GM23338 (cell line): Measurements from ENCODE around the gene NTRK3. TPM values are rescaled to one million over a fixed set of nuclear protein-coding genes. Genes with fewer than 3 reads are reported as not detected.

Experiments used
- ATAC-seq: fragments of 200-7000 bp; cut with Tn5 transposase; 3 replicates; pipeline ENCODE4 v1.9.1; 2020
- DNase-seq: peaks from one replicate; pipeline ENCODE4 v3.0.0-alpha.2; 2015; ENCODE audit warnings: low spot score
- H2AFZ ChIP-seq: fragments of 200-600 bp; sonication (generic); 2 replicates; pipeline ENCODE4 v1.8.0; 2016; ENCODE audit warnings: antibody characterized with exemption, mild to moderate bottlenecking, moderate library complexity
- H3F3A ChIP-seq: fragments of 200-600 bp; sonication (generic); replicated peaks from 2 replicates; pipeline ENCODE4 v1.8.0; 2017; ENCODE audit warnings: antibody characterized with exemption, mixed run types, low read depth
- H3K27ac ChIP-seq: fragments of 200-600 bp; sonication (generic); 2 replicates; pipeline ENCODE4 v1.6.1; 2016; ENCODE audit warnings: low read depth
- H3K27me3 ChIP-seq: fragments of 200-600 bp; sonication (generic); 2 replicates; pipeline ENCODE4 v1.8.0; 2016; ENCODE audit warnings: mild to moderate bottlenecking, mixed run types, moderate library complexity; ENCODE audit not compliant: insufficient read depth
- H3K36me3 ChIP-seq: fragments of 200-600 bp; sonication (generic); 2 replicates; pipeline ENCODE4 v1.8.0; 2016; ENCODE audit warnings: mild to moderate bottlenecking; ENCODE audit not compliant: insufficient read depth
- H3K4me1 ChIP-seq: fragments of 200-600 bp; sonication (generic); 2 replicates; pipeline ENCODE4 v1.8.0; 2016; ENCODE audit warnings: mild to moderate bottlenecking, moderate library complexity; ENCODE audit not compliant: insufficient read depth
- H3K4me2 ChIP-seq: fragments of 200-600 bp; sonication (generic); 2 replicates; pipeline ENCODE4 v1.7.1; 2017; ENCODE audit warnings: mixed run types
- H3K4me3 ChIP-seq: fragments of 200-600 bp; sonication (generic); 2 replicates; pipeline ENCODE4 v1.6.1; 2016; ENCODE audit warnings: mixed run types
- H3K79me2 ChIP-seq: fragments of 200-600 bp; sonication (generic); replicated peaks from 2 replicates; pipeline ENCODE4 v1.8.0; 2017; ENCODE audit warnings: mild to moderate bottlenecking; ENCODE audit not compliant: insufficient read depth
- H3K9me2 ChIP-seq: fragments of 200-600 bp; sonication (generic); 2 replicates; pipeline ENCODE4 v1.8.0; 2017; ENCODE audit not compliant: insufficient read depth
- H4K20me1 ChIP-seq: fragments of 200-600 bp; sonication (generic); replicated peaks from 2 replicates; pipeline ENCODE4 v1.8.0; 2017; ENCODE audit warnings: mild to moderate bottlenecking; ENCODE audit not compliant: insufficient read depth
- H3K27ac Mint-ChIP-seq: 2 replicates; pipeline ENCODE4 v1.8.0; 2020; ENCODE audit warnings: inconsistent platforms, mild to moderate bottlenecking, moderate library complexity, mixed read lengths
- H3K27me3 Mint-ChIP-seq: 3 replicates; pipeline ENCODE4 v1.8.0; 2022; ENCODE audit warnings: low read depth, mild to moderate bottlenecking, moderate library complexity, mixed read lengths, inconsistent platforms; ENCODE audit not compliant: insufficient read depth, poor library complexity
- H3K36me3 Mint-ChIP-seq: 3 replicates; pipeline ENCODE4 v1.8.0; 2021; ENCODE audit warnings: low read depth, mild to moderate bottlenecking, inconsistent platforms, moderate library complexity, mixed read lengths
- H3K4me1 Mint-ChIP-seq: 3 replicates; pipeline ENCODE4 v1.8.0; 2020; ENCODE audit warnings: mild to moderate bottlenecking, inconsistent platforms, mixed read lengths
- H3K4me3 Mint-ChIP-seq: 3 replicates; pipeline ENCODE4 v1.8.0; 2021; ENCODE audit warnings: moderate library complexity, mild to moderate bottlenecking, inconsistent platforms, mixed read lengths
- H3K9me3 Mint-ChIP-seq: 3 replicates; pipeline ENCODE4 v1.8.0; 2020; ENCODE audit warnings: moderate library complexity, mild to moderate bottlenecking, inconsistent platforms, mixed read lengths
- CREB1 ChIP-seq: fragments of 250-450 bp; sonication (Bioruptor Pico); IDR thresholded peaks from 2 replicates; pipeline ENCODE4 v1.5.0; 2020; ENCODE audit warnings: low read depth, mild to moderate bottlenecking, moderate library complexity
- CTCF ChIP-seq, 2 experiments: fragments of 200-600 bp in 1 of 2; sonication (generic) in 1 of 2; conservative IDR thresholded peaks; 2 replicates each; pipeline versions ENCODE4 v1.5.1 to v1.6.1; 2016 to 2017; ENCODE audit warnings: antibody characterized with exemption in 2 of 2, low read depth in 2 of 2, mild to moderate bottlenecking in 2 of 2, moderate library complexity in 1 of 2
- ETS1 ChIP-seq: IDR thresholded peaks from 2 replicates; pipeline ENCODE4 v1.6.1; 2016; ENCODE audit warnings: antibody characterized with exemption
- EZH2 ChIP-seq: fragments of 200-600 bp; sonication (generic); IDR thresholded peaks from one replicate; pipeline ENCODE4 v1.8.0; 2017; ENCODE audit warnings: antibody characterized with exemption, mild to moderate bottlenecking, low read depth; ENCODE audit not compliant: unreplicated experiment
- EZH2phosphoT487 ChIP-seq: fragments of 200-600 bp; sonication (generic); IDR thresholded peaks from one replicate; pipeline ENCODE4 v1.8.1; 2018; ENCODE audit warnings: antibody characterized with exemption; ENCODE audit not compliant: unreplicated experiment
- JUNB ChIP-seq: IDR thresholded peaks from one replicate; pipeline ENCODE4 v1.6.1; 2016; ENCODE audit warnings: antibody characterized with exemption; ENCODE audit not compliant: unreplicated experiment
- NANOG ChIP-seq: IDR thresholded peaks from 2 replicates; pipeline ENCODE4 v1.6.1; 2016; ENCODE audit warnings: antibody characterized with exemption, borderline replicate concordance
- POLR2AphosphoS5 ChIP-seq: IDR thresholded peaks from 2 replicates; pipeline ENCODE4 v1.6.1; 2016; ENCODE audit warnings: antibody characterized with exemption, low read depth
- REST ChIP-seq: IDR thresholded peaks from one replicate; pipeline ENCODE4 v1.6.1; 2018; ENCODE audit warnings: antibody characterized with exemption; ENCODE audit not compliant: unreplicated experiment
- STAT1 ChIP-seq: IDR thresholded peaks from one replicate; pipeline ENCODE4 v1.6.1; 2016; ENCODE audit warnings: antibody characterized with exemption; ENCODE audit not compliant: unreplicated experiment
- ZNF331 ChIP-seq: fragments of 250-450 bp; sonication (Bioruptor Pico); IDR thresholded peaks from 2 replicates; pipeline ENCODE4 v1.5.0; 2020; ENCODE audit warnings: low read depth, mild to moderate bottlenecking, moderate library complexity
- polyA plus RNA-seq: library from polyadenylated mRNA; unstranded; fragments of >200 nt; fragmentation: Nextera tagmentation; extraction: Ambion mirVana; gene quantifications from 2 replicates; pipeline ENCODE4 v1.2.1, GENCODE V29; 2016
- total RNA-seq: library from RNA; depleted of rRNA; stranded (reverse); fragments of >200 nt; shearing (Covaris generic); gene quantifications from 2 replicates; pipeline ENCODE4 v1.2.3, GENCODE V29; 2014

Gene NTRK3
- total and polyA plus RNA-seq, 2 experiments from 2014 or later: 3.1 to 5.3 TPM

- no peaks in the 10 kb centered on the region for H3K79me2 ChIP-seq
- no peak for DNase-seq
- no peak overlapping the region for H2AFZ ChIP-seq
- Mint-ChIP-seq H3K4me1 (no peaks in the 10 kb centered on the region), H3K9me3 (no peaks in the 10 kb centered on the region), H3K27ac (no peak overlapping the region), H3K36me3 (no peaks in the 10 kb centered on the region), H3K27me3 (peaks cover 6% of the 10 kb centered on the region), H3K4me3 (no peak overlapping the region)
- no peak overlapping the region for H3K27ac ChIP-seq
- 0 out of 2 replicates have a peak, but pooled peaks cover 5% of the 10 kb centered on the region for H3K9me2 ChIP-seq
- no peaks in the 10 kb centered on the region for H3K36me3 ChIP-seq
- H3K4me1 ChIP-seq: no peaks in the 10 kb centered on the region
- ATAC-seq: no peak
- no peak overlapping the region for H3K4me2 ChIP-seq
- H3K4me3 ChIP-seq: no peak overlapping the region
- no peaks in the 10 kb centered on the region for H4K20me1 ChIP-seq
- H3K27me3 ChIP-seq: no peaks in the 10 kb centered on the region
- TF ChIP-seq EZH2 (no peak), REST (no peak), NANOG (no peak), ZNF331 (CRISPR knock-in tag) (no peak)
- H3F3A ChIP-seq: no peaks in the 10 kb centered on the region
These were observed 82.0 kb downstream of the NTRK3 start for GRCh38 chr15:88174571-88174970.

GRCh38 chr15:88166082-88166993 lies 90.2 kb downstream of the NTRK3 start:
- Mint-ChIP-seq H3K4me3 (no peak overlapping the region), H3K27ac (no peak overlapping the region), H3K36me3 (no peaks in the 10 kb centered on the region), H3K4me1 (no peaks in the 10 kb centered on the region), H3K9me3 (no peaks in the 10 kb centered on the region), H3K27me3 (peaks cover 2% of the 10 kb centered on the region)
- ATAC-seq: peak; percentile 99
- Histone ChIP-seq H3K4me3 (no peak overlapping the region), H3K9me2 (no peaks in the 10 kb centered on the region), H3K27ac (no peak overlapping the region), H3K79me2 (no peaks in the 10 kb centered on the region), H3K4me1 (no peaks in the 10 kb centered on the region), H3K27me3 (no peaks in the 10 kb centered on the region), H2AFZ (no peak overlapping the region), H4K20me1 (no peaks in the 10 kb centered on the region), H3K4me2 (no peak overlapping the region), H3F3A (no peaks in the 10 kb centered on the region), H3K36me3 (no peaks in the 10 kb centered on the region)
- TF ChIP-seq NANOG (no peak), ZNF331 (CRISPR knock-in tag) (no peak), CTCF (conservative IDR thresholded peaks at IDR 0.05; ENCODE audit: low read depth in 2 of 2) (0 out of 4 replicates have a peak, but pooled peaks of 1 of the 2 experiments have one; percentile 12), EZH2phosphoT487 (no peak), STAT1 (no peak), JUNB (no peak), CREB1 (CRISPR knock-in tag) (no peak), REST (peak; percentile 88), ETS1 (no peak), POLR2AphosphoS5 (no peak)
- DNase-seq: peak; percentile 64
